HL-60 (cell line): Measurements from ENCODE around the gene DUSP1.

ENCODE experiments used
- CTCF ChIP-seq: IDR thresholded peaks from one replicate; pipeline ENCODE4 v1.5.1; 2011; ENCODE audit warnings: low read length, control low read depth, inconsistent platforms; ENCODE audit not compliant: insufficient read depth
- GABPA ChIP-seq: IDR thresholded peaks from 2 replicates; pipeline ENCODE4 v1.6.1; 2012; ENCODE audit warnings: low read depth
- POLR2AphosphoS5 ChIP-seq: IDR thresholded peaks from 2 replicates; pipeline ENCODE4 v1.6.1; 2012; ENCODE audit warnings: low read depth
- TF ChIP-seq, protein P1 (sequence below): IDR thresholded peaks from 2 replicates; pipeline ENCODE4 v1.6.1; 2012; ENCODE audit warnings: low read depth; ENCODE audit not compliant: insufficient replicate concordance

DNA sequence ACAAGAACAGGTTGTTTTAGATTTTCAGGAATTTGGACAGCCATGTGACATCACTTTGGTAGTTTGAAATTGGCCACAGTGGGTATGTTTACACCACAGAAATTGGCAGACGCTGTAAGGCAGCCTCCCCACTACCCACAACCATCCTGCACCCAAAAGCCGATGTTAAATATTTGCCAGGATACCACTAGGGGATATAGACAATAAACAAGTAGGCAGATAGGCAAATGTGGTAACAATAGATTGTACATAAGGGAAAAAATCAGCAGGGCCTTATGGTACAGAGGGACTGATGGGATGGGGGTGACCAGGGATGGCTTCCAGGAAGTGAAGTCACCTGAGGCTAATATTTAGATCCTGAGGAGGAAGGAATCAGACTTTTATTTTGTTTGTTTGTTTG lies 31.1 kb upstream of the DUSP1 start:
- TF ChIP-seq CTCF (no peak), POLR2AphosphoS5 (no peak), GABPA (no peak)
- TF ChIP-seq, protein P1, sequence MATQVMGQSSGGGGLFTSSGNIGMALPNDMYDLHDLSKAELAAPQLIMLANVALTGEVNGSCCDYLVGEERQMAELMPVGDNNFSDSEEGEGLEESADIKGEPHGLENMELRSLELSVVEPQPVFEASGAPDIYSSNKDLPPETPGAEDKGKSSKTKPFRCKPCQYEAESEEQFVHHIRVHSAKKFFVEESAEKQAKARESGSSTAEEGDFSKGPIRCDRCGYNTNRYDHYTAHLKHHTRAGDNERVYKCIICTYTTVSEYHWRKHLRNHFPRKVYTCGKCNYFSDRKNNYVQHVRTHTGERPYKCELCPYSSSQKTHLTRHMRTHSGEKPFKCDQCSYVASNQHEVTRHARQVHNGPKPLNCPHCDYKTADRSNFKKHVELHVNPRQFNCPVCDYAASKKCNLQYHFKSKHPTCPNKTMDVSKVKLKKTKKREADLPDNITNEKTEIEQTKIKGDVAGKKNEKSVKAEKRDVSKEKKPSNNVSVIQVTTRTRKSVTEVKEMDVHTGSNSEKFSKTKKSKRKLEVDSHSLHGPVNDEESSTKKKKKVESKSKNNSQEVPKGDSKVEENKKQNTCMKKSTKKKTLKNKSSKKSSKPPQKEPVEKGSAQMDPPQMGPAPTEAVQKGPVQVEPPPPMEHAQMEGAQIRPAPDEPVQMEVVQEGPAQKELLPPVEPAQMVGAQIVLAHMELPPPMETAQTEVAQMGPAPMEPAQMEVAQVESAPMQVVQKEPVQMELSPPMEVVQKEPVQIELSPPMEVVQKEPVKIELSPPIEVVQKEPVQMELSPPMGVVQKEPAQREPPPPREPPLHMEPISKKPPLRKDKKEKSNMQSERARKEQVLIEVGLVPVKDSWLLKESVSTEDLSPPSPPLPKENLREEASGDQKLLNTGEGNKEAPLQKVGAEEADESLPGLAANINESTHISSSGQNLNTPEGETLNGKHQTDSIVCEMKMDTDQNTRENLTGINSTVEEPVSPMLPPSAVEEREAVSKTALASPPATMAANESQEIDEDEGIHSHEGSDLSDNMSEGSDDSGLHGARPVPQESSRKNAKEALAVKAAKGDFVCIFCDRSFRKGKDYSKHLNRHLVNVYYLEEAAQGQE, result no peak
